Measurements from ENCODE around the gene FGD2.
"Not testable (repeated sequence)": the region's sequence is repeated elsewhere in the genome, so short reads cannot be mapped to it uniquely, and the experiment has no call there.

The FGD2 gene

DNA sequence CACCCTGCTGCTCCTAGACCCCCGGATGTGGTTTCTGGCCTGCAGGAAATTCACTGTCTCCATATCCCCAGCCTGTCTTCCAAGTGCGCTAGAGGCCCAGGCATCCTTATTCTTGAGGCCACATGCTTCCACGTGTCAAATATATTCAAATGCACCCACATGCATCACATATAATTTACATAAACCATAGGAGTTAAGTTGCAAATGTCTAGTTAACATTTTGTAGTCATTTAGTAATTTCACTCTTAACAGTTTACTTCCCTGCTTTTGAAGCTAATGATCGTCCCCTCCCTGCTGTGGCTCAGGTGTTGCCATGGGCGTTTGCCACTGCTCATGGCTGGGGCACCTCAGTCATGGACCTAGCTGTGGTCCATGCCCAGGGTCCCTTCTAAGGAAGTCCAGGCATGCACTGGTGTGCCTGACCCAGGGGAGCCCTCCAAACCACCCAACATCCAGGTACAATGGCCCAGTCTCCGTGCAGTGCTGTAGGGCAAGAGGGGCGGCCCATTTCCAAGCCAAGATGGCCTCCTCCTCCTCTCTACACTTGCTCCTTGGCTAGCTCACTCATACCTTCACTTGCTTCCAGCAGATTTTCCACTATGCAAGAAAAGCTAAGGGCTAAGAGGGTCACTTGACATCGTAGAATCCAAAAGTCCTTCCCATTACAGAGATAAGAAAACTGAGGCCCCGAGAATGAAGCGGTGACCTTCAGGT is 42.4 kb downstream of the FGD2 start:
- no peak for DNase-seq

- DNase-seq, result no peak
Observed at GRCh38 chr6:37048403-37048850, 43.0 kb downstream of the FGD2 start.

- no peak for DNase-seq
Observed at GRCh38 chr6:37048851-37049757, 43.6 kb downstream of the FGD2 start.

- DNase-seq, result no peak
Observed at GRCh38 chr6:37049758-37050044, 44.2 kb downstream of the FGD2 start.

- DNase-seq, result no peak
Observed at GRCh38 chr6:37050045-37050853, 44.8 kb downstream of the FGD2 start.

DNA sequence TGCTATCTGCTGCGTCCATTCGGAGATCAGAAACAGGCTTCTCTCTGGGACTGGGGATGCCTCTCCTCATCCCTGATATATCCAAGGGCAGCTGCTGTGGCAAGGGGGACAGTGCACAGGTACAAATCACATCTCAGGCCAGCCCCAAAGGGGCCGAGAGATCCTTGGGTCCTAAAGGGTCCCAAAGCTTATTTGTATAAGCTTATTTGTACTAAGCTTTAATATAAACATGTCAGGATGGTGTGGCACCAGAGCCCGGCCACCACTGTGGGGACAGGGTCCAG is 45.3 kb downstream of the FGD2 start:
- no peak for DNase-seq

- peak; percentile 61 to 68 for DNase-seq
Observed at GRCh38 chr6:37051138-37052026, 45.9 kb downstream of the FGD2 start.

DNA sequence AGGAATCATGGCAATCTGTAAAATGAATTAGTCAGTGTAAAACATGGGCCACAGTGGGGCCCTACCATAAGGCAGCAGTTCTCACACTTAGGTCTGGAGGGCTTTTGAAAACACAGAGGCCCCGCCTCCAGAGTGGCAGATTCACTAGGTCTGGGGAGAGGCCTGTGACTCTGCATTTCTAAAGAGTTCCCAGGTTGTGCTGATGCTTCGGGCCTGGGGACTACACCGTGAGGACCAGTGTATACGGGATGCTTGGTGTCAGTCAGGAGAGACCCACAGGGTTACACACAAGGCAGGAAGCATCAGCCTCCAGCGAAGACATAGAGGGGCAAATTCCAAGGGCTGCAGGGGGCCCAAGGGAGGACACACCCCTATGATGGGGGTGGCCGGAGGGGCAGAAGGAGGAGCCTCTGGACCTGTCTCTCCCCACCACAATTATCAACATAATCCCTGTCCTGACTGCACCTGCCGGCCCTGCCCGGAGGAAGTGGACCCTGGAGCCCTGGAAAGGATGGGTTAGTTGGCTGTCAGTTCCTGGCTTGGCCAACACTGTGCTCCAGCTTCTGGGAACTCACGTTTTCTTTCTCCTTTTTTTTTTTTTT is 46.7 kb downstream of the FGD2 start:
- DNase-seq, result no peak

DNA sequence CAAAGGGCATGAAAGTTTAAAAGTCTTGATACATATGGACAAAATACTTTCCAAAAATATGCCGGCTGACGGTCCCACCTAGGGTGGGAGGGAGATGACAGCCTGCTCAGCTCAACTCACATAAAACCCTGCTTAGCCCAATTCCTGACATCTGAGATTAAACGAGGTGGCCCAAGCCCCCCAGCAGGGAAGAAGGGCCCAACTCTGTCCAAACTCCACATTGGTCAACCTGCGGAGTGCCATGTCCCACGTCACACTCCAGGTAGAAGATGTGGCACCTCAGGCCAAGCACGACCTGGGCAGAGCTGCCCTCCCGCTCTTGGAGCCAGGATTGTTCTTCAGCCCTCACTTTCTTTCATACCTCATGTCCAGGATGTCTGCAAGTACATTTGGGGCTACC is 48.2 kb downstream of the FGD2 start:
- DNase-seq, result no peak

DNA sequence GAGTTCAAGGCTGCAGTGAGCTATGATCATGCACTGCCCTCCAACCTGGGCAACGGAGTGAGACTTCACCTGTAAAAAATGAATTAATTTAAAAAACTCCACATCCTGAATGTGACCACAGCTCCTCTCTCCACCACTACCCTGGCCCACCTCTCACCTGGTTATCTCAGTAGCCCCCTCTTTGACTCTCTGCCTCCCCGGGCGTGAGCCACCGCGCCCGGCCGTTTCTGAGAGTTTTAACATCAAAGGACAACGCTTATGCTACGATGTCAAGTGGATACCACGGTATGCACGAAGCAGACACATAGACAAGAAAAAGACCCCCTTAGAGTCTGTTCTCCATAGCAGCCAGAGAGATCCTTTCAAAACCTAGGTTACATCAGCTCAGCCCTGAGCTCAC is 48.7 kb downstream of the FGD2 start:
- no peak for DNase-seq

- no peak for DNase-seq
Observed at GRCh38 chr6:37054580-37054979, 49.1 kb downstream of the FGD2 start.

GRCh38 chr6:37056112-37056403 is 50.6 kb downstream of the FGD2 start:
- no peak for DNase-seq

DNA sequence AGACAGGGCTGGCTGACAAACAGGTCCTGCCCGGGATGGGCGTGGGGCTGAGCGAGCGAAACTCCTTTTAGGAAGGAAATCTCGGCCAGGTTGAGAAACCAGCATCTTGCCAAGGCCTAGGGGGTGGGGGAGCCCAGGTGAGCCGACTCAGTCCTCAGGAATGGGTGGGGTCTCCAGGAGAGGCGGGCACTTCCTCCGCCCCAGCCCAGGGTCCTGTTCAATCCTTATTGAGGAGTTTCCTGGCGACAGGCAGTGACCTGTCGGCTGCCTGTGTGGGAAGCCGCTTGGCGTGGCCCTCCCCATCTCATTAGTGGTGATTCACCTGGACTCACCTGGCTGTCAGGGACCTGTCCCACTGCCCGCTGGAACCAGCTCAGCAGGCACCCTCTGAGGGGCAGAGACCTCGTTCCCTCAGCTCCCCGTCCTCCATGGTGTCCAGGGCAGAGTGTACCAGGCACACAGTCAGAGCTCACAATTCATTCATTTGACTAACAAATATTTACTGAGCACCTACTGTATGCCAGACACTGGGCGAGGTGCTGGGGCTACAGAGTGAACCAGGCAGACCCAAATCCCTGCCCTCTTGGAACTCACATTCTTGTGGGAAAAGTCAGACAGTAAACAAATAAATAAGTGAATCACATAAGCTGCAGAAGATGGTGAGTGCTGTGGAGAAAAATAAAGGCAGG is 51.1 kb downstream of the FGD2 start:
- no peak for DNase-seq

DNA sequence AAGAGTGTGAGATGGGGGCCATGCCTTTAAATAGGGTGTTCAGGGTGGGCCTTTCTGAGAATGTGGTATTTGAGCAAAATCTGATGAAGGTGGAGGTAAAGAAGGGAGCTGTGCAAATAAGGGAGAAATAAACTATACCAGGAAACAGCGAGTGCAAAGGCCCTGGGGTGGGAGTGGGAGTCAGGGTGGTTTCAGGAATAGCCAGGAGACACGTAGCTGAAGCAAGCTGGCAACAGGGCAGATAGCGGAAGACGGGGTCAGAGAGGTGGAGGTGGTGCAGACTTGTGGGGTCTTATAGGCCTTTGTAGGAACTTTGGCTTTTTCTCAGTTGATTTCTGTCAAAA is 51.6 kb downstream of the FGD2 start:
- DNase-seq, result no peak

- DNase-seq, result no peak
Observed at GRCh38 chr6:37057678-37058077, 52.2 kb downstream of the FGD2 start.

GRCh38 chr6:37058084-37058586 is 52.7 kb downstream of the FGD2 start:
- DNase-seq, result no peak

DNA sequence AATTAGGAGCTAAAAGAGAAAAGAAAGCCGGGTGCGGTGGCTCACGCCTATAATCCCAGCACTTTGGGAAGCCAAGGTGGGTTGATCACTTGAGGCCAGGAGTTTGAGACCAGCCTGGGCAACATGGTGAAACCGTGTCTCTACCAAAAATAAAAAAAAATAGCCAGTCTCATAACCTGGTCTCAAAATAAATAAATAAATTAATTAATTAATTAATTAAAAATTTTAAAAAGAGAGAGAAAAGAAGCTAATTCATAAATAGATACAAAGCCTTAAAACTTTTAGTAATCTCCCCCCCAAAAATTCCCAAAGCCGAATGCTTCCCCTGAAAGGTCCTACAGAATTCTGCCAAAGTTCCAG is 53.5 kb downstream of the FGD2 start:
- DNase-seq, result not testable (repeated sequence)

GRCh38 chr6:37059344-37060194 is 54.1 kb downstream of the FGD2 start:
- DNase-seq, result peak; percentile 30 to 51

DNA sequence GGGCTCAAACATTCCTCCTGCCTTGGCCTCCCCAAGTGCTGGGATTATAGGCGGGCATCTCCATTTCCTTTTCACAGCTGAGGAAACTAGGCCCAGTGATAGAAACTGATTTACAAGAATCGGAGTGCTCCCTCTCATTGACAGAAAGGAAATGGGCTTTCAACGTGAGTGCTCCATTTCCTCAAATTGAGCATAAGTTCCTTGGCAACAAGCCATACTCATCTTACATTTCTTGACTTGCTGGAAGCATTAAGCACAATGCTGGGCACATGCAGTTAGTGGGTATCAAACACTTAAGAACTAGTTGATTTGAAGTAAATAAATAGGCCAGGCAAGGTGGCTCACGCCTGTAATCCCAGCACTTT is 54.7 kb downstream of the FGD2 start:
- no peak for DNase-seq

GRCh38 chr6:37061157-37061804 is 55.8 kb downstream of the FGD2 start:
- DNase-seq, result no peak
